HG03066 (cell line): ENCODE results near the gene PRPF6.
"Not testable (repeated sequence)": the region's sequence is repeated elsewhere in the genome, so short reads cannot be mapped to it uniquely, and the experiment has no call there.

Source experiments
- ATAC-seq: cut with Tn5 transposase; IDR thresholded peaks from one replicate; pipeline ENCODE4 v1.9.1; 2021; ENCODE audit warnings: low read depth; ENCODE audit not compliant: unreplicated experiment

PRPF6 gene

GRCh38 chr20:64009811-64010387, 29.0 kb downstream of the PRPF6 start:
- no peak for ATAC-seq

GRCh38 chr20:64010711-64011237, 29.8 kb downstream of the PRPF6 start:
- ATAC-seq, result no peak

- ATAC-seq, result no peak
Measured at GRCh38 chr20:64011366-64011779, 30.4 kb downstream of the PRPF6 start.

- ATAC-seq, result not testable (repeated sequence)
Measured at GRCh38 chr20:64012385-64013154, 31.6 kb downstream of the PRPF6 start.

GRCh38 chr20:64015635-64016034, 34.7 kb downstream of the PRPF6 start:
- no peak for ATAC-seq

GRCh38 chr20:64021124-64021975, 40.4 kb downstream of the PRPF6 start:
- no peak for ATAC-seq

- no peak for ATAC-seq
Measured at GRCh38 chr20:64022671-64023360, 41.9 kb downstream of the PRPF6 start.

GRCh38 chr20:64023361-64024140, 42.6 kb downstream of the PRPF6 start:
- ATAC-seq, result no peak

- no peak for ATAC-seq
Measured at GRCh38 chr20:64024141-64024990, 43.4 kb downstream of the PRPF6 start.

- no peak for ATAC-seq
Measured at GRCh38 chr20:64025101-64025825, 44.3 kb downstream of the PRPF6 start.

- ATAC-seq, result no peak
Measured at GRCh38 chr20:64025826-64026412, 45.0 kb downstream of the PRPF6 start.

- ATAC-seq, result no peak
Measured at GRCh38 chr20:64027981-64028685, 47.2 kb downstream of the PRPF6 start.

GRCh38 chr20:64029293-64030117, 48.6 kb downstream of the PRPF6 start:
- ATAC-seq, result no peak

- ATAC-seq, result no peak
Measured at GRCh38 chr20:64030371-64031134, 49.6 kb downstream of the PRPF6 start.

- ATAC-seq, result no peak
Measured at GRCh38 chr20:64031822-64032314, 50.9 kb downstream of the PRPF6 start.
